Measurements from ENCODE around the gene MAP3K21. TPM values are rescaled to one million over a fixed set of nuclear protein-coding genes. Genes with fewer than 3 reads are reported as not detected.

The MAP3K21 gene
- total RNA-seq, 1 donor from 2014 or later = 7.6 TPM

DNA sequence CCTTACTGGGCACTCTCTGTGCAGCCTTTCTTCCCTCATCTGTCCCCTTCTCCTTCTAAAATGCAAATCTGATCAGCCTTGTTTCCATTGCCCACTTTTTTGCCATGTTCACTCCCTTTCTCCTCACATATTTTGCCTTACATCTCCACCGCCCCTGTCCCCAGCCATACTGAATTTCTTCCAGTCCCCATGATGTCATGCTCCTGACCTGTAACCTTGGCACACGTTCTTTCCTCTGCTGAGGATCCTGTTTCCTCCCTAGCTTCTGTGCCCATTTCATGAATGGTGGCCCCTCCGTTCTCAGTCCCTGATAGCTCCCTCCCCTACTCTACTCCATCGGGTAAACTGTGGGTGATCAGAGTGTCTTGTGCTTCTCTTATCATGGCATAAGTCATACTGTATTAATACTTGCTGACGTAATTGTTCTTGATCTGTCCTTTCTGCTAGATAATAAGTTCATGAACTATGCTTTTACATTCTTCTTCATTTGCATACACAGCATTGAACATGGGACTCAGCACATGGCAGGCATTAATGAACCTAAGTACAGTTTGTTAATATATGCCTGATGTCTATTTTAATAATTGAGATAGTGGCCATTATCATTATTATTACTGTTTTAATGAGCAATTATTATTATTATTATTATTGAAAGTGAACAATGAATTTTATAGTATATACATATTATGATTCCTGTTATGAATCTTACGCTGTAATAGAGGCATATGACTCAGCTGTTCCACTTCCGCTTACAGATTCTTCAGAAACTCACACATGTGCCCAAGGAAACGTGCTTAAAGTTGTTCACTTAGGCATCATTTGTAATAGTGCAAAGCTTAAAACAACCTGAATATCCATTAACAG lies 28.5 kb downstream of the MAP3K21 start:
- no peak for DNase-seq (ENCODE audit: low read depth)
- Histone ChIP-seq H3K36me3 (ENCODE audit: control insufficient read depth, insufficient read depth, low read length) (no peaks in the 10 kb centered on the region), H3K4me3 (ENCODE audit: low read depth, low read length) (no peak overlapping the region), H3K27me3 (ENCODE audit: control insufficient read depth, insufficient read depth, low read length) (no peaks in the 10 kb centered on the region)
- TF ChIP-seq, protein P1, sequence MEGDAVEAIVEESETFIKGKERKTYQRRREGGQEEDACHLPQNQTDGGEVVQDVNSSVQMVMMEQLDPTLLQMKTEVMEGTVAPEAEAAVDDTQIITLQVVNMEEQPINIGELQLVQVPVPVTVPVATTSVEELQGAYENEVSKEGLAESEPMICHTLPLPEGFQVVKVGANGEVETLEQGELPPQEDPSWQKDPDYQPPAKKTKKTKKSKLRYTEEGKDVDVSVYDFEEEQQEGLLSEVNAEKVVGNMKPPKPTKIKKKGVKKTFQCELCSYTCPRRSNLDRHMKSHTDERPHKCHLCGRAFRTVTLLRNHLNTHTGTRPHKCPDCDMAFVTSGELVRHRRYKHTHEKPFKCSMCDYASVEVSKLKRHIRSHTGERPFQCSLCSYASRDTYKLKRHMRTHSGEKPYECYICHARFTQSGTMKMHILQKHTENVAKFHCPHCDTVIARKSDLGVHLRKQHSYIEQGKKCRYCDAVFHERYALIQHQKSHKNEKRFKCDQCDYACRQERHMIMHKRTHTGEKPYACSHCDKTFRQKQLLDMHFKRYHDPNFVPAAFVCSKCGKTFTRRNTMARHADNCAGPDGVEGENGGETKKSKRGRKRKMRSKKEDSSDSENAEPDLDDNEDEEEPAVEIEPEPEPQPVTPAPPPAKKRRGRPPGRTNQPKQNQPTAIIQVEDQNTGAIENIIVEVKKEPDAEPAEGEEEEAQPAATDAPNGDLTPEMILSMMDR (IDR thresholded peaks at IDR 0.05; ENCODE audit: insufficient read depth, low read length, poor library complexity, severe bottlenecking) = no peak

DNA sequence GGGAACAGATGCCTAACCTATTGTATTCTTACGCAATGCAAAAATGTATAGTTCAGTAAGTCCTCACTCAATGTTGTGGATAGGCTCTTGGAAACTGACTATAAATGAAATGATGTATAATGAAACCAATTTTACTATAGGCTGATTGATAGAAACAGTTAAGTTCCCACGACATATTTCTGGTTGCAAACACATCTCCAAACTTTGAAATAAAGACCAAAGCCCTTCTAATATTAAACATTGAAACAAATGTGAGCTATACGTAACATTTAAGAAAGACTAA lies 29.1 kb downstream of the MAP3K21 start:
- TF ChIP-seq, protein P1 (IDR thresholded peaks at IDR 0.05; ENCODE audit: insufficient read depth, low read length, poor library complexity, severe bottlenecking) = no peak
- H3K36me3 ChIP-seq (ENCODE audit: control insufficient read depth, insufficient read depth, low read length) = no peaks in the 10 kb centered on the region
- H3K27me3 ChIP-seq (ENCODE audit: control insufficient read depth, insufficient read depth, low read length) = no peaks in the 10 kb centered on the region
- no peak for DNase-seq (ENCODE audit: low read depth)
- H3K4me3 ChIP-seq (ENCODE audit: low read depth, low read length) = no peak overlapping the region

DNA sequence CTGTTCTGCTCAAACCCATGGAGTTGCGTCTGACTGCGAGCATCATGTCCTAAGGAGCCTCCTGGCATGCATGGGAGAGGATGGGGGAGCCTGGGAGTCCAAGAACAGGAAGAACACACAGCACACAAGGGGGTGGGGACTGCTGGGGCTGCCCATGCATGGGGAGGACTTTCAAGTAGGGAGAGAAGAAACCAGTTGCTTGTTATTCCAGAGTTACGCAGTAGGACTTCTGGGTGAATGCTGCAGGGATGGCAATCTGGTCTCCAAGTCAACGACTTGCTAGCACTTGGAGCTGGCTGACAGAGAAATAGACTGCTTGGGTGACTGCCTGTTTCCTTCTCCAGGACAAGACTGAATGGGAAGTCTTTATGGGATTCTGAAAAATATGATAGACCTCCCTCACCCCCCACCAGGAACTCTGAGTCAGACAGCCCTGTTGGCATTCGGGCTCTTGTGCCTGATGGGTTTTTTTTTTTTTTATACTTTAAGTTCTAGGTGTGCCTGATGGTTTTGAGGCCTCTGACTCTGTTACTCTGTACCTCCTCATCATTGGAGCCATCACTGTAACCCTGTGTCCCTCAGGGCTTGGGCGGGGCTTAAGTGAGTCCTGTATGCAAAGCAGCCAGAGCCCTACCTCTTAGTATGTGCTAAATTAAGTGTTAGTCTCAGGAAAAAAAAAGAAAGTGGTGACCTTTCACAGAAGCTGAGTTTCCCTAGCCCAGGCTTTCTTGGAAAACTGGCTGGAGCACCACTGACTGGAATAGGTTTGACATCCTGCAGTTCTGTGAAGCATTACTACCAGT lies 30.3 kb downstream of the MAP3K21 start:
- no peak overlapping the region for H3K4me3 ChIP-seq (ENCODE audit: low read depth, low read length)
- no peaks in the 10 kb centered on the region for H3K27me3 ChIP-seq (ENCODE audit: control insufficient read depth, insufficient read depth, low read length)
- no peaks in the 10 kb centered on the region for H3K36me3 ChIP-seq (ENCODE audit: control insufficient read depth, insufficient read depth, low read length)
- TF ChIP-seq, protein P1 (IDR thresholded peaks at IDR 0.05; ENCODE audit: insufficient read depth, low read length, poor library complexity, severe bottlenecking) = no peak
- no peak for DNase-seq (ENCODE audit: low read depth)

DNA sequence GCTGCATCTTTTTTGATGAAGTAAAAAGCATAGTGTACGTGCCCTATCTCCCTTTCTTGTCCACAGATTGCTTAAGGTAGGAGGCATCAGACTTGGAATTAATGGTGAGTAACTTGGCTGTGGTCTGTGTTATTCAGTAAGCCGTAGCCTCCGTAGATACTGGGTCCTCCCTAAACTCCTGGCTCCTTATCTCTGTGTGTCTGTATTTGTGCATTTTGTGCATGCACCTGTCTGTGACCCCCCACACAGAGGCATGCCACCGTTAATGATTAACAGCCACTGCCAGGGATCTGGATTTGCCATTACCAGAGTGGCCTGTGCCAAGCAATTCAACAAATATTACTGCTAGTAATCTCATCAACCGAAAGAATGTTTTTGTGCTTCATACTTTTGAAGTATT lies 31.9 kb downstream of the MAP3K21 start:
- peak; percentile 77 for DNase-seq (ENCODE audit: low read depth)
- H3K36me3 ChIP-seq (ENCODE audit: control insufficient read depth, insufficient read depth, low read length) = no peaks in the 10 kb centered on the region
- TF ChIP-seq, protein P1 (IDR thresholded peaks at IDR 0.05; ENCODE audit: insufficient read depth, low read length, poor library complexity, severe bottlenecking) = no peak
- H3K4me3 ChIP-seq (ENCODE audit: low read depth, low read length) = no peak overlapping the region
- H3K27me3 ChIP-seq (ENCODE audit: control insufficient read depth, insufficient read depth, low read length) = no peaks in the 10 kb centered on the region

DNA sequence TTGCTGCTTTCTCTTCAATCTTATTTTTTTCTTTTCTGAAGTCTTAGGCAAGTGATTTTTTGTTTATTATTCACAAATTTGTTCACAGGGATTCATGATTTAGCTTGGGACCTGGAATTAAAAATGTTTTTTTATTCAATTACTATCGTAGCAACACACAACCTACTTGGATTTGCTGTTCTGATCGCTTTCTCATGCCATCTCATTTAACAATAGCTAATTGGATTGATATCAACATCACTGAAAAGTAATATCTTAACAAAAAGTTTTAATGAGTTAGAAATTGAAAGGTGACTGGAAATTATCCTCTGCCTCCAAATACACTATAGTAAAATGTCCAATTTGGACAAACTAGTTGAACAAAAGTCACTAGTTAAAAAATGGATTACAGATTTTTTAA lies 32.4 kb downstream of the MAP3K21 start:
- DNase-seq (ENCODE audit: low read depth) = no peak
- Histone ChIP-seq H3K4me3 (ENCODE audit: low read depth, low read length) (no peak overlapping the region), H3K36me3 (ENCODE audit: control insufficient read depth, insufficient read depth, low read length) (no peaks in the 10 kb centered on the region), H3K27me3 (ENCODE audit: control insufficient read depth, insufficient read depth, low read length) (no peaks in the 10 kb centered on the region)
- TF ChIP-seq, protein P1 (IDR thresholded peaks at IDR 0.05; ENCODE audit: insufficient read depth, low read length, poor library complexity, severe bottlenecking) = no peak
